ENCODE measurements around the gene ADARB2.

- TF ChIP-seq CTCF (IDR thresholded peaks at IDR 0.05), result no peak
- TF ChIP-seq POLR2A (IDR thresholded peaks at IDR 0.05), result no peak
These were observed 584.0 kb downstream of the ADARB2 start for GRCh38 chr10:1153251-1153763.
